Stimulated activated CD4-positive, alpha-beta T cell treated with anti-CD3 and anti-CD28 coated beads, Interleukin-4, amount 100 ng/mL, for 4 hours (primary cell): Measurements from ENCODE around the gene CELSR1.
"Not testable (repeated sequence)": the region's sequence is repeated elsewhere in the genome, so short reads cannot be mapped to it uniquely, and the experiment has no call there.

ENCODE experiments used
- DNase-seq, 2 experiments: peaks; one replicate each; pipeline ENCODE4 v3.0.0-alpha.2; 2020

Gene CELSR1

DNA sequence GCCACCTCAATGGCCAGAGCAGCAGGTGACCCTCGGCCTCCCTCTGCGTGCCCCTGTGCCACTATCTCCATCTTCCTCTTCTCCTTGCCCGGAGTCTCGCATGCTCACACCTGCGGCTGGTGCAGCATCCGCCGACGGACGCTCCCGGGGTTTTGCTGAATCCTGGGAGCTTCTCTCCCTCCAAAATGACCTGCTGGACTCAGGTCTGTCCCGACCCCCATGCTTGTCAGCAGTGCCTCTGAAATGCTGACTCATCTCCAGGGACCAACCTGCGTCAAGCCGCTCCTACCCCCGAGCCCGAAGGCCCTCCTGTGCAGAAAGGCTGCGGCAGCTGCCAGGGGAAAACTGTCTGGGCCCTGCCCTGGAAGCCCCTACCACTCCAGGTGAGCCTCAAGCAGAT, 58.4 kb downstream of the CELSR1 start:
- no peak for DNase-seq

DNA sequence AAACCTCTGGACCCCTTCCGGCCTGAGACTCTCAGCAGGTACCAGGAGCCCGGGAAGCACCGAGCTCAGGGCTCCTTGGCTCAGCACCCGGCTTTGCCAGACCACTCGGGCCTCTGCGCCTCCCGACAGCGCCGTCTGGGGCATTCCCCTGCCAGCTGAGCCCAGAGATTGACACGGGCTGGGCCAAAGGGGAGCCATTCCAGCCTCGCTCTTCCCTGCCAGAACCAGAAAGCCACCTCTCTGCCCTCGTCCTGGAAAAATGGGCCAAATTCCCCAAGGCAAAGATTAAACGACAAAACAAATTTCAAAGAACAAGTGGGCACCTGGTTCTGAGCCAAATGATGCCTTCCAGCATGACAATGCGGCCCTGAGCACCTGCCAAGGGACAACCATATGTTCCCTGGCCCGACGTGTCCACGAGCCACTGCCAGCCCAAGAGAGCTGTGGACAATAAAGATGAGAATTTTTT, 59.3 kb downstream of the CELSR1 start:
- no peak for DNase-seq

DNA sequence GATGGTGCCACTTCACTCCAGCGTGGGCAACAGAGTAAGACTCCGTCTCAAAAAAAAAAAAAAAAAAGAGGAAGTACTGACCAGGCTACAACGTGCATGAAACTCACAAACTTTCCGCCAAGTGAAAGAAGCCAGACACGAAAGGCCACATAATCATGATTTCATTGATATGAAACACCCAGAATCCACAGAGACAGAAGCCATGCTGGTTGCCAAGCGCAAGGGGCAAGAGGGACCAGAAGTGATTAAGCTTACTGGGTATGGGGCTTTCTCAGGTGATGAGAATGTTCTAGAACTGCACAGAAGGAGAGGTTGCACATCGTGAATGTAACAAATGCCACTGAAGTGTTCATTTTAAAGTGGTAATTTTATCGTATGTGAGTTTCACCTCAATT, 60.9 kb downstream of the CELSR1 start:
- peak in 1 of 2 experiments; percentile 11 for DNase-seq

DNA sequence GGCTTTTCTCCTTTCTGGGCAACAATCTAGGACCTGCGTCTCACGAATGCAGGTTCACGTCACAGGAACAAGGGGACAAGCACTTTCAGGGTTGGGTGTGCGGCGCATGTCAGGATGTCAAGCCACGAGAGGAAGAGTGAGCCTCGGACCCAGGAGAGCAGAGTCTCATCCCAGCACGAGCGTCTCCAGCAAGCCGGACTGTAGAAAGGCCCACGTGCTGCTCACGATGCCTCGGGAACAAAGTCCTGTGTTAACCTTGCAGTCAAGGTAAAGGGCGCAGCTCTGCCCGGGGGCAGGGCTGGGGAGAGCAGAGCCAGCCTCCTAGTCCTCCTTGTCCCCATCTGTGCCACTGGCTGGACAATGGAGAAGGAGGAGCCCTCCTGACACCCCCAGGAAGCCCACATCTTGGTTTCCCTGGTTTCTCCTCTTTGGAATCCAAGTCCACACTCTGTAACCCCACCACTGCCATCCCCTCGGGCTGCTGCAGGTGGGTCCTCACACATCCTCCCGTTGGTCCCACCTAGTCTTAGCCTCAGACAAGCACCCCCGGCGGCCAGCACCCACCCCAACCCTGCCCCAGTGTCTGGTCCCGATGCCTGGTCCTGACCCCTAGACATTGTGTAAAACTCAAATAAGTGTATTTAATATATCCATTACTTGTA, 63.4 kb downstream of the CELSR1 start:
- DNase-seq = no peak

DNA sequence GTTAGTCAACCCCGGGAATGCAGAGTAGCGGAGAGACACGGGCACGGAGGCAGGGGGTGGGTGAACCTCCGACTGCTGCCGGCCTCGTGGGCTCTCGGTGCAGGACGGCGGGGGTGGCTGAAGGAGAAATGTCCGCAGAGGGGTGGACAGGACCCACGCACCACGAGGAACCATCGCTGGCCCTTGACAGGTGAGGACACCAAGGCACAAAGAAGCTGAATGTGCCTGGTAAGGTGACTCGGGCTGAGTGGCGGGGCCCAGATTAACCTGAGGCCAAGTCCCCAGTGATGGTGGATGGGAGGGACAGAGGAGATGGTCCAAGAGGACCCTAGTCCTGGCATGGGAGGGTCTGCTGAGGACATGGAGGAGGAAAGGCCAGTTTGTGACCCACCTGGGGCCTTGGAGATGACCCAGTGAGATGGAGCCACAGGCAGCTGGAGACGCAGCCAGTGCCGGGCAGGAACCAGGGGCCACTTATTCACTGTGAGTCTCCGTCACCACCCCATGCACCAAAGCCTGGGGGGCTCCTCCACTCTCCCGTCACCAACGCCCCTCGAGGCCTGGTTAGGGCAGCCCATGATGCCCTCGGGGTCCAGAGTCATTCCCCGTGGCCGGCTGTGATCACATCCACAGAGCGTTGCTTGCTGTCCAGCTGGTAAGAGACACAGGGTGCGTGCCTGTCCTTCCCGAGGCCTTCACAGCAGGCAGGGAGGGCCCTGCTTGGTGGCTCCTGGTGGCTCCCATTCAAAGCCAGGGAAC, 64.2 kb downstream of the CELSR1 start:
- no peak for DNase-seq

DNA sequence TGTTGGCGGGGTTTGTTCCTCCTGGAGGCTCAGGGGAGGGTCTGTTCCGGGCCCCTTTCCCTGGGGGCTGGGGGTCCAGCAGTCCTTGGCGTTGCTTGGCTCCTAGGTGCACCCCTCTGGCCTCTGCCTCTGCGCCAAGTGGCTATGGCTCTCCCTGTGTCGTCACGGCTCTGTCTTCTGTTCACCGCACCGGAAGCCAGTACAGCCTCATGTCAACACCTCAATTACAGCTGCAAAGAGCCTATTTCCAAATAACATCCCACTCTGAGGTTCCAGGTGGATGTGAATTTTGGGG, 64.8 kb downstream of the CELSR1 start:
- DNase-seq = no peak

DNA sequence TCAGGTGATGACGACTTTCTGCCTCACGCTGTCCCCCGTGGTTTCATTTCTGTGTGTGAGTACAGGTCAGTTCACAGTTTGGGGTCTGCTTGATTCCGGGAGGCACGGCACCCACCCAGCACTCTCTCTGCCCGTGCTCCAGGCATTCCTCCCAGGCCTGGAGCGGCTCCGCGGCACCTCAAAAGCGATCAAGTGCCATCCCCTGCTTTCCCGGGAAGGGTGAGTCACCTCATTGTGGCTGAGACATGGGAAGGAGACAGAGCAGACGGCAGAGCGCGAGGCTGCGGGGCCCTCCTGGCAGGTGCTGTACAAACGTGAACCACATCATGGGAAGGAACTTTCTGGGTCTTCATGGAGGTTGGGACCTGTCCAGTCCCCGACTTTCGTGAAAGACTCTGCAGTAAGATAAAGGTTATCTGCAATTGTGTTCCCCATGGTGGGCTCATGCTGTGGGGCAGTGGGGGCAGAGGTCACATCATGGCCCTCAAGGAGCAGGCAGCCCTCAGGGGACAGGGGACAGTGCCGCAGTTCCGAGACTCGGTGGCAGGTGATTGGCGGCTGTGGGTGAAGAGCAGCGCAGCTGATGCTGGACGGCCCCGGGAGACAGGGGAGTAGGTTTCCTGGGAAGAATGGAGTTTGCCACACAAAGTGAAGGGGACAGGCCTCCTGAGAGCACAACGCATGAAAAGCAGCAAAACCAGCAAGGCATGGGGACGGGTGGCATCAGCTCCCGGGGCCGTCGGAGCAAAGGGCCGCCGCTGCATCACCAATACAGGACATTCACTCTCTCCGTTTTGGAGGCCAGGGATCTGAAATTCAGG, 65.3 kb downstream of the CELSR1 start:
- no peak for DNase-seq

DNA sequence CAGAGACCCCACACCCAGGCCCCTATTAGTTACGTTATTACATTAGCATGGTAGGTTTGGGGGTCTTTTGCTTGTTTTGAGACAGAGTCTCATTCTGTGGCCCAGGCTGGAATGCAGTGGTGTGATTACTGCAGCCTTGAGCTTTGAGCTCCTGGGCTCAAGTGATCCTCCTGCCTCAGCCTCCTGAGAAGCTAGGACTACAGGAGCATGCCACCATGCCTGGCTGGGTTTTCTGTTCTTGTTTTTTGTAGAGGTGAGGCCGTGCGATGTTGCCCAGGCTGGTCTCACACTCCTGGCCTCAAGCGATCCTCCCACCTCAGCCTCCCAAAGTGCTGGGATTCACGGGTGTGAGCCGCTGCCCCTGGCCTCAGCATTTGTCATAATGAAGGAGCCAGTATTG, 66.1 kb downstream of the CELSR1 start:
- not testable (repeated sequence) for DNase-seq

DNA sequence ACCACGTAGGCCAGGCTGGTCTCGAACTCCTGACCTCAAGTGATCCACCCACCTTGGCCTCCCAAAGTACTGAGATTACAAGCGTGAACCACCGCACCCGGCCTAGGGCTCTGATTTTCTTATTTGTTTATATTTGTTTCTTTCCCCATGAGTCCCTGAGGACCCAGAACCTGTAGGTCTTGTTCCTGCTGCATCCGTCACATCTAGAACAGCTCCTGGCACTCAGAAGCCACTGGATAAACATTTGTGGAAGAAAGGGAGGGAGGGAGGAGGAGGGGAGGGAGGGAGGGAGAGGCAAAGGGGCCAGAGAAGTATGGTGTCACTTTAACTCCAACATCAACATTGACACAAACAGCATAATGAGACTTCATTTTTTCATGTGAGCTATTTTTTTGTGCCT, 67.7 kb downstream of the CELSR1 start:
- no peak for DNase-seq

DNA sequence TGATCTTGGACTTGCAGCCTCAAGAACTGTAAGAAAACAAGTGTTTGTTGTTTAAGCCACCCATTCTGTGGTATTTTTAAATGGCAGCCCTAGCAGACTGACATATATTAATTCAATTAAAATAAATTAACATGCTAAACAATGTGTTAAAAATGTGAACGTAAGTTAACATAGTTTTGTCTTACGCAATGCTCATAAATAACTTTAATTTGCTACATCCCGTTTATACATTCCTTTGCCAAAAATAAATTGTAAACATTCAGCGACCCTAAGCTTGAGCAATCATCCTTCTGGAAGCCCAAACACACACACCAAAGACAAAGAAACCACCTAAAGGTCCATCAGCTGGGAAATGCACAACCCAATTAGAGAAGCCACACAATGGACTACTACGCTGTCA, 70.4 kb downstream of the CELSR1 start:
- no peak for DNase-seq

DNA sequence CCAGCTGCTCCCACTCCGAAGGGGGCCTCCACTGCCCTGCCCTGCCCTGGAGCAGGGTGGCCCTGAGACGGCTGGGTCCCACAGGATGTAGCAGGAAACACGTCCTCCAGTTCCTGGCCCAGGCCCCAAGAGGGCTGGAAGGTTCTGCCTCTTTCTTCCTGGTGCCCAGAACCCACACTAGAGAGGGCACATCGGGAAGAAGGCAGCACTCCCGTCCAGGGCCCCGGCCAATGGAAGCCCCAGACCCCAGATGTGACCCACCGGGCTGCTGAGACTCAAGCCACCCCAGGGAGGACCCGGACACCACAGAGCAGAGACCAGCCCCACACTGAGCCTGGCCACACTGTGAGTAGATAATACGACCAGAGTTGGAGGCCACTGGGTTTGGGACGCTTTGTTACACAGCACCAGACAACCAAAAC, 71.2 kb downstream of the CELSR1 start:
- no peak for DNase-seq

DNA sequence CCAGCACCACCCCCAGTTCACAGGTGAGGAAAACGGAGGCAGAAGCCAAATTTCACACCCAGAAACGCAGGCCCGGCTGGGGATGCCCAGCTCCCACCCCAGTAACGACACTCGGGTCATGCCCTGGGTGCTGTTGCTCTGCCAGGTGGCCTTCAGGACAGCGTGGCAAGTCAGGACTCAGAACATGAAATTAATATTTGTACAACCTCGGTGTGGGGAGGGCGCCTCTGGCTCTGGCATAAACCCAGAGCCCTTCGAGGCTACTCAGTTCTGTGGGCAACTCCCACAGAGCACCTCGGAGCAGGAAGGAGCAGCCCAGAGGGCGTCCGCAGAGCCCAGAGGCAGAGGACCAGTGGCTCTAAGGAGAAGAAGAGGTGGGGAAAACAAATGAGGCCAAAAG, 71.6 kb downstream of the CELSR1 start:
- DNase-seq = no peak

DNA sequence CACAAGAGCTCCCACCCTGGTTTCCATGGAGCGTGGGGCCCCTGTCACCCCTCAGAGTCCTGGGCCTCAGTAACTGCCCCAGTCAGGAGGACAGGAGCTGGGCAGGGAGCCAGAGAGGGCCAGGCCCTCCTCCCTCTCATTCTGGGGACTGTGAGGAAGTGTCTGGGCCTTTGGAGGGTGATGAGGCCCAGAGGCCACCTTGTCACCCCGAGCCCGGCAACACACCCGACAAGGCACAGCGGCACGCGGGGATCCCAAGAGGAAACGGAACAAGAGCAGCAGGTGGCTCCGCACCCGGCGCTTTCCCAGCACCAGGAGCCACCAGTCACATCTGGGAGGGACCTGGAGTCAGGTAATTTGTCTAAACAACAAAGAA, 72.1 kb downstream of the CELSR1 start:
- no peak for DNase-seq

DNA sequence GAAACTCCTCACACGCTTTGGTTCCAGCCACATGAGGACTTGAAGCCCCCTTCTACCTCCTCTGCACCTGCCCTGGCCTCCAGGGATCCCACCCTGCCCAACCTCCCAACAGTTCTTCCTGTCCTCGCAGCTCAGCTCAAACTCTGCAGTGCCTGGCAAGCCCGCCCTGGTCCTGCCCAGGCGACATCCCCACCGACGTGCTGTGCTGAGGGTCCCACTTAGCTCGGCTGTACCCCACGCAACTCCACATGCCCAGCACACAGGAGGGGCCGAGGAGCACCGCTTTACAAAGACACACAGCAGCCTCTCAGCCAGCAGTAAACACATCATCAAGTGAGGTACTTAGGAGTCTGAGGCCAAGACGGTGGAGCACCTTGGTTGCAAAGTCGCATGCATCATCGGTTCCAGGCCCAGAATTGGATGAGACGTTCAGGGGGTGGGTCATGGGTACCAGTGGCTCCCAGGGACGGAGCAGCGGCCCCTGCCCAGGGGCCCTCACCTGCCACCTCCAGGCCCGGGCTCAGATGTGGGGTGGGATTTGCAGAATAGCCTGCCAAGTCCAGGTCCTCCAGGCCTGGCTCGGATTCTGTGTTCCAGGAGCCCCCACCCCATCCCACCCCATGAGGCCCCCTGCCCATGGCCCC, 72.6 kb downstream of the CELSR1 start:
- DNase-seq = no peak

DNA sequence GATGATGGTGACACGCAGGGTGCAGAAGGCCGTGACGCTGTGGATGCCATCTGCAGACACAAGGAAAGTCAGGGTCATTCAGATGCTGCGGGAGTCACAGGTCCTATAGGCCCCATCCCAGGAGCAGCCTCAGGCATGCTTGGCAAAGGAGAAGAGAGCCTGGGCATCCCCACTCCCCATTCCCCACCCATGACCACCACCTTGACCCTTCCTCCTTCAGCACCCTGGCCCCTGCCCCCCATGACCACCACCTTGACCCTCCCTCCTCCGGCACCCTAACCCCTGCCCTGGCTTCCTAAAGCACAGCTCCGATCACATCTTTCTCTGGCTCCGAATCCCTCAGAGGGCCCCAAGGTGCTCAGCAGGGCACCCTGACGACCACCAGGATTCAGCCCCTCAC, 73.1 kb downstream of the CELSR1 start:
- no peak for DNase-seq

DNA sequence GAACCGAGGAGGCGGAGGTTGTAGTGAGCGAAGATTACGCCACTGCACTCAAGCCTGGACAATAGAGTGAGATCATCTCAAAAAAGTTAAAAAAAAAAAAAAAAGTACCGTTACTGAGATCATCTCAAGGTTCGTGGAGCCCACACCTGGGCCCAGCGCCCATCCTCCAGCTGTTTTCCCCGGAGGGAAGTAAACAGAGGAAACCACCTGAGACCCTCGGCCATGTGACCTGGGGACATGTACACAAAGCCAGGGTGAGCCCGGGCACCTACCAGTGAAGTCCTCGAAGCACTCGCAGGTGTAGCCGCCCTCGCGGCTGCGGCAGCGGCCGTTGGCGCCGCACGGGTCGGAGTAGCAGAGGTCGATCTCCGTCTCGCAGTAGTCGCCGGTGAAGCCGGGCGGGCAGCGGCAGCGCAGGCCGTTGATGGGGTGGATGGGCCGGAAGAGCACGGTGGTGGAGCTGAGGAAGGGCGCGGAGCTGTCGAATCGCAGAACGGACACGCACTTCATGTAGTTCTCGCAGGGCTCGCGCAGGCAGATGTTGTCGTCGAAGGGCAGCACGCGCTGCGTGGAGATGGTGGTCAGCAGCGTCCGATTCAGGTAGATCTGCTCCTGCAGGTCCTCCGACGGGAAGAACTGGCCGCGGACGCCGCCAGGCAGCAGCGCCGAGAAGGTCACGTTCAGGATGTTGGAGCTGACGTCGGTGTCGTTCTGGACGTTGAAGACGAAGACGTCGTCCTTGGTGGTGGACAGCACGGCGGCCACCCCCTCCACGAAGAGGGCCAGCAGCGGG, 73.8 kb downstream of the CELSR1 start:
- no peak for DNase-seq

DNA sequence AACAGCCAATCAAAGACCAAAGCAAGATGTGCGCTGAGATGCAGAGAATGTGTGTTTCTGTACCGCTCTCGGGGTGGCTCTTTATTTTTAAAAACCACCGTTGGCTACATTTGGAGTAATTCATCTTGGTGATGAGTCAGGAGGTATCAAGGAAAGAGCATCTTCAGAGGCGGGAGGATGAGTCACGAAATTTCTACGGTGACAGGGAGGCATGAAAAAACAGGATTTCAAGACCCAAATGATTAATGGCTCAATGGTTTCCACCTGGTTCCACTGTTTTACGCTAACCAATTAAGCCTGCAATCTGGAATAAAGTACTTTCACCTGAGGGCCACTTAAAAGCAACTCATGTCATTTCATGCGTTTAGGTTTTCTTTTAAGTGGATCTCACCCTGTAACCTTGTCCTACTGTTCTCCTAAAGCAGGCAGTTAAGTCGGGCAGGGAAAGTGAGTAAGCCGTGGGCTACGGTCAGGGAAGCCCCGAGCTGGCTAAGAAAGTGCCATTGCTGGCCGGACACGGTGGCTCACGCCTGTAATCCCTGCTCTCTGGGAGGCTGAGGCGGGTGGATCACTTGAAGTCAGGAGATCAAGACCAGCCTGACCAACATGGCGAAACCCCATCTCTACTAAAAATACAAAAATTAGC, 74.6 kb downstream of the CELSR1 start:
- DNase-seq = no peak

DNA sequence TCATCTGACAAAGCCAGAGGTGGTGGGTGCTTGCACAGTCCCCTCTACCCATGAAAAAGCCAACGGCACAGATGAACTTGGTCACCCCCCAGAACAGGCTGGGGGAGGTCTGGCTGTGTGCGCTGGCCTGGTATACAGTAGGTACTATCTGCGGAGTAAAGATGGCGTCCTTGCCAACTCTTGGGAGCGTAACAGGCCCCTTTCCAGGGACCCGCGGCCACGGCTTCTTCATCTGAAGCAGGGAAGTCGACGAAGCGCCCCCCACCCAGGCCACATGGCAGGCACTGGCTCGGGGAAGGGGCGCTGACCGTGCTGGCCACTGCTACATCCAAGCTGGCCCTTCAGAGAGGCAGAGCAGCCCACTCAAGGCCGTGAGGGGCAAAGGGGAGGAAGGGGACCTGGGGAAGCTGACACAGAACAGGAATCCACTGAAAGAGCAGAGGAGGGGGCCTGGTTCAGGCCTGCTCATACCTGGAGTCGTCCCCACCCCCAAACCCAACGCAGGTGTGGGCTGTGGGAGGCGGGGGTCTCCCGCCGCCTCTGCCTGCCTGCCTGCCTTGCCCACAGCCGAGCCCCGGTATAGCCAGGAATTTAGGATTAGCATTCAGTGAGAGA, 75.7 kb downstream of the CELSR1 start:
- no peak for DNase-seq

DNA sequence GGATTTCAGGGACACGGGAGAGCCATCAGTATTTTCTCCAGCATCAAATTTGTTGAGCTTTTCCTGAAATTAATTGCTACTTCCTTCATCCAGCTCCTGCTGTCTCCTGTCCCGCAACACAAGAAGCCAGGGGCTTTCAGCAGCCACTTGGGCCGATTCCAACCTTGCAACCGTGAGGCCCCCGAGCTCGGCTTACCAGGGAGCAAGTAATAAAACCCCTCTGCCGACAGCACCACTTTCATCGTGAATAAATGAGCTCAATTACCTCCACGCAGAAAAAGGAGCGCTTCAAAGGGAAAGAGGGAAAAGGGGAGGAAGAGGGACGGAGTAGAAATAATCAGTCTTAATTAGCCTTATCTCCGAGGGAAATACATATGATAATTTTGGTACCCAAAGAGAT, 76.6 kb downstream of the CELSR1 start:
- no peak for DNase-seq

DNA sequence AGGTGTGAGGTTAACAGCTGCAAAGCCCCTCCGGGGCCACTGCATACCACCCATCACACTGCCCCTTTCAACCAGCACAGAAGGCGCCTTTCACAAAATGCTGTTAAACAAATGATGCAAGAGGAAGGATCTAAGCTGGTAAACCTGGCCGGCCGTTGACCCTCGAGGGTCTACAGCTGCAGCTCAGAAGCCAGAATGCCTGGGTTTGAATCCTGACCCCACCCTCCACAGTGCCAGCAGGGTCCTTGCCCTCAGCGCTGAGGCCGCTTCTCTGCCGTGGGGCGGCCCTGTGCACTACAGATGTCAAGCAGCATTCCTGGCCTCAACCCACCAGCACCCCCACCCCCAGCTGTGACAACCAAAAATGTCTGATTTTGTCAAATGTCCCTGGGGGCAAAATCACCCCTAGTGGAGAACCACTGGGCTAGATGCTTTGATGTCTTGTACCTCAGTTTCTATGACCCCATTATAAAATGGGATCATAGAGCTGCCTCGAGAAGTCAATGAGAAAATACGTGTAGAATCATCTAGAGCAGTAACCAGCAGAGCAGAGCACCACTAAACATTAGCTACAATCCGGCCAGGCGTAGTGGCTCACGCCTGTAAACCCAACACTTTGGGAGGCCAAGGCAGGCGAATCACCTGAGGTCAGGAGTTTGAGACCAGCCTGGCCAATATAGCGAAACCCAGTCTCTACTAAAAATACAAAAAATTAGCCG, 77.9 kb downstream of the CELSR1 start:
- DNase-seq = no peak

DNA sequence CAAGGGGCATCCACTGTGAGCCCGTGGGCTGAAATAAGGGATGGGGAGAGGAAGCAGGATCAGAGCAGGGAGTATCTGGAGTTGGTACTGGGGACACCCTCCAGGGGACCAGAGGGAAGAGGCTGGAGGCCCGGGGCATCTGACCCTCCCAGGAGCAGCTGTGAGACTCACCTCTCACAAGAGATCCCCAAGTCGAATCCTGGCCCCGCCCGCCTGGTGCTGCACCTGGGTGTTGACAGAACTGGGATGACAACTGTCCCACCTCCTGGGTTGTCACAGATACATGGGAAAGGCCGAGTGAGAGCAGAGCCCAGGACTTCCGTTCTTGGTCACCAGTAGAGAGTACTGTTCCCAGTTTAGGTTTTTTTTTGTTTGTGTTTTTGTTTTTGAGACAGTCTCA, 78.9 kb downstream of the CELSR1 start:
- DNase-seq = no peak
